GM12892 (cell line): ENCODE results near the gene PRSS57.
A peak's percentile ranks its signal among the peaks of the same experiment; 100 is the strongest.

ENCODE experiments used
- POLR2A ChIP-seq: IDR thresholded peaks from 2 replicates; pipeline ENCODE4 v1.6.1; 2011; ENCODE audit warnings: low read depth, low read length, control low read depth
- POLR2AphosphoS5 ChIP-seq: IDR thresholded peaks from 2 replicates; pipeline ENCODE4 v1.6.1; 2011; ENCODE audit warnings: low read depth, low read length, control low read depth
- TAF1 ChIP-seq: IDR thresholded peaks from 2 replicates; pipeline ENCODE4 v1.6.1; 2011; ENCODE audit warnings: low read depth, mild to moderate bottlenecking, control low read depth, low read length, borderline replicate concordance

DNA sequence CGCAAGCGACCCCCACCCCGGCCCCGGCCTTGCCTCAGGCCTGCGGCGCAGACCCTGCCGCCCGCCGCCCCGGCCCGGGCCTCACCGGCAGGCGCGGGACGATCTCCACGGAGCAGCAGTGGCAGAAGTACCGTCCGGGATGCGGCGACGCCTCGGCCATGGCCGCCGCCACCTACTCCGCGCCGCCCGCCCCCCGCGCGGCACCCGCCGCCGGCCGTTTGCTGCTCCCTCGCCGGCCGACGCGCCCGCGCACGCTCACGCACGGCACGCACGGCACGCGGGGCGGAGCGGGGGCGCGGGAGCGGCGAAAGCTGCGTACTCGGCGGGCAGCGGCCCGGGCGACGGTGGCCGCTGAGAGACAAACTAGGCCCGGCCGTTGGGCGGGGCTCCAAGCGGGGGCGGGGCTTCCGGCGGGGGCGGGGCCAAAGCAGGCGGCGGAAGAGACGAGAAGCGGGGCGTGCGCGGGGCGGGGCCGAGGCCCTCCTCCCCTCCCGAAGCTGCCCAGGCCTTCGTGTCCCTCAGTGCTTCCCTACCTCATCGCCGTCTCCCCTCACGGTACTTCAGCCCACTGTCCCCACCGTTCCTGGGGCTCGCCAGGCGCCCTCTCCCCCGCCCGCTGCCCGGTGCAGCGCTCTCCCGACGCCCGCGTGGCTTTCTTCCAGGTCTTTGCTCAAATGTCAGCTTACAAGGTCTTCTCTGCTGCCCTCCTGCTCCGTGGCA, 32.1 kb downstream of the PRSS57 start, which contains the start of gene RNF126:
- TF ChIP-seq POLR2A (peak; percentile 77; the same call in 1 of the 2 replicates), POLR2AphosphoS5 (peak; percentile 41; the same call in 1 of the 2 replicates), TAF1 (no peak; the same call in 1 of the 2 replicates)
